Naive thymus-derived CD4-positive, alpha-beta T cell (primary cell): ENCODE measurements around the gene RASA4B. TPM values are rescaled to one million over a fixed set of nuclear protein-coding genes. Genes with fewer than 3 reads are reported as not detected.
"Not testable (repeated sequence)": the region's sequence is repeated elsewhere in the genome, so short reads cannot be mapped to it uniquely, and the experiment has no call there.

Source experiments
- ATAC-seq: fragments of 150-1000 bp; cut with Tn5 transposase; 2 replicates; pipeline ENCODE4 v1.10.0; 2021; ENCODE audit warnings: mild to moderate bottlenecking, moderate library complexity
- CTCF ChIA-PET: fragments of 350-600 bp; sonication (Branson Sonifier 250); formaldehyde crosslinking; loops from one replicate; lab custom pipeline; 2021; ENCODE audit warnings: antibody characterized with exemption; lab: Charles Lee
- POLR2A ChIA-PET: fragments of 350-600 bp; sonication (Branson Sonifier 250); formaldehyde crosslinking; loops from one replicate; lab custom pipeline; 2021; ENCODE audit warnings: antibody characterized with exemption, inconsistent platforms; lab: Charles Lee
- DNase-seq, 9 donors: peaks; one replicate each; pipeline versions ENCODE4 v3.0.0 to v3.0.0-alpha.2; 2020 to 2022; ENCODE audit warnings: mixed read lengths in 1 of 9
- H3K27ac ChIP-seq: one replicate; pipeline ENCODE4 v1.7.0; 2013; ENCODE audit warnings: mild to moderate bottlenecking, low read depth, low read length, moderate library complexity
- H3K27me3 ChIP-seq, 2 donors: one replicate each; pipeline ENCODE4 v1.7.0; 2013; ENCODE audit warnings: low read length in 2 of 2, mild to moderate bottlenecking in 2 of 2, moderate library complexity in 2 of 2; ENCODE audit not compliant: control insufficient read depth in 2 of 2, insufficient read depth in 2 of 2
- H3K36me3 ChIP-seq, 3 experiments: 1 replicate in 2 of 3; 2 replicates in 1 of 3; pipeline ENCODE4 v1.7.0; 2013; ENCODE audit warnings: low read length in 3 of 3, mild to moderate bottlenecking in 3 of 3, moderate library complexity in 1 of 3; ENCODE audit not compliant: insufficient read depth in 3 of 3, control insufficient read depth in 2 of 3
- H3K4me1 ChIP-seq, 2 donors: one replicate each; pipeline ENCODE4 v1.7.0; 2013; ENCODE audit warnings: low read length in 2 of 2, mild to moderate bottlenecking in 2 of 2, moderate library complexity in 1 of 2; ENCODE audit not compliant: control insufficient read depth in 2 of 2, insufficient read depth in 2 of 2
- H3K4me3 ChIP-seq: 2 replicates; pipeline ENCODE4 v1.7.0; 2013; ENCODE audit warnings: mild to moderate bottlenecking, low read length
- H3K9me3 ChIP-seq, 3 experiments: 1 replicate in 2 of 3; 2 replicates in 1 of 3; pipeline ENCODE4 v1.7.0; 2013; ENCODE audit warnings: low read length in 3 of 3; ENCODE audit not compliant: control insufficient read depth in 2 of 3
- H3K27ac Mint-ChIP-seq, 9 donors: one replicate each; pipeline ENCODE4 v1.8.0; 2020 to 2022; ENCODE audit warnings: mixed read lengths in 9 of 9, mild to moderate bottlenecking in 8 of 9, moderate library complexity in 5 of 9, inconsistent platforms in 2 of 9
- H3K27me3 Mint-ChIP-seq, 5 donors: one replicate each; pipeline ENCODE4 v1.8.0; 2021 to 2022; ENCODE audit warnings: mixed read lengths in 5 of 5, mild to moderate bottlenecking in 1 of 5
- H3K36me3 Mint-ChIP-seq, 5 donors: one replicate each; pipeline ENCODE4 v1.8.0; 2020 to 2022; ENCODE audit warnings: mixed read lengths in 5 of 5, mild to moderate bottlenecking in 3 of 5, inconsistent platforms in 1 of 5
- H3K4me1 Mint-ChIP-seq, 7 donors: one replicate each; pipeline ENCODE4 v1.8.0; 2020 to 2022; ENCODE audit warnings: mixed read lengths in 7 of 7, mild to moderate bottlenecking in 3 of 7, inconsistent platforms in 1 of 7
- H3K4me3 Mint-ChIP-seq, 10 donors: one replicate each; pipeline ENCODE4 v1.8.0; 2020 to 2022; ENCODE audit warnings: mild to moderate bottlenecking in 10 of 10, mixed read lengths in 10 of 10, moderate library complexity in 6 of 10, inconsistent platforms in 2 of 10
- H3K9me3 Mint-ChIP-seq, 11 donors: one replicate each; pipeline ENCODE4 v1.8.0; 2020 to 2022; ENCODE audit warnings: mixed read lengths in 11 of 11, mild to moderate bottlenecking in 4 of 11, inconsistent platforms in 1 of 11, moderate library complexity in 1 of 11
- intact Hi-C, 2 donors: fragments of 100-400 bp; cut with micrococcal nuclease; formaldehyde crosslinking; loops; one replicate each; pipeline ENCODE4 v1.15.1; 2023
- polyA plus RNA-seq, 2 donors: library from polyadenylated mRNA; unstranded; fragments of 300-500 nt; fragmentation: Illumina TruSeq; gene quantifications; one replicate each; pipeline ENCODE4 v1.2.3, GENCODE V29; 2021
- total RNA-seq, 6 experiments: library from RNA in 5 of 6; stranded (reverse) in 5 of 6; gene quantifications; 1 replicate in 5 of 6; 2 replicates in 1 of 6; pipeline ENCODE4 v1.2.3 and lab custom pipeline; 2021 to 2026

The RASA4B gene
- total and polyA plus RNA-seq, 7 experiments from 2014 or later, result 11.3 to 36.3 (median 22.2) TPM

GRCh38 chr7:102454932-102455331 is 62.6 kb downstream of the RASA4B start:
- H3K27ac ChIP-seq, H3K27me3 ChIP-seq, H3K4me3 Mint-ChIP-seq, H3K27me3 Mint-ChIP-seq, ATAC-seq, H3K9me3 ChIP-seq, H3K4me3 ChIP-seq, H3K9me3 Mint-ChIP-seq, H3K4me1 ChIP-seq, H3K27ac Mint-ChIP-seq, H3K4me1 Mint-ChIP-seq, DNase-seq, intact Hi-C loops, H3K36me3 Mint-ChIP-seq: not testable (repeated sequence)
- H3K36me3 ChIP-seq, result peaks cover 0 to 44% (median 0%) of the 10 kb centered on the region in 3 experiments
- ChIA-PET CTCF (interaction anchor here (0.6 kb wide), 1 partner anchor 11 kb away, joined by 4 read pairs; no protein-coding TSS in a partner anchor), POLR2A (interaction anchor here (0.6 to 1.4 kb wide), 4 partner anchors 9 to 68 kb away, joined by 3 to 5 read pairs (median 3); partner anchors contain the start of gene ALKBH4)

- Histone ChIP-seq H3K9me3 (no peaks in the 10 kb centered on the region), H3K4me1 (no peaks in the 10 kb centered on the region), H3K27me3 (no peaks in the 10 kb centered on the region), H3K27ac (no peak overlapping the region), H3K36me3 (peaks cover 0 to 42% (median 0%) of the 10 kb centered on the region in 3 experiments), H3K4me3 (no peak overlapping the region)
- POLR2A ChIA-PET, result interaction anchor here (0.6 to 0.8 kb wide), 3 partner anchors 11 to 37 kb away, joined by 3 read pairs; no protein-coding TSS in a partner anchor
- Mint-ChIP-seq H3K27me3 (no peaks in the 10 kb centered on the region), H3K4me3 (no peak overlapping the region), H3K36me3 (peaks cover 0 to 2% (median 0%) of the 10 kb centered on the region in 5 donors), H3K4me1 (peaks cover 0 to 5% (median 0%) of the 10 kb centered on the region in 7 donors), H3K27ac (no peak overlapping the region), H3K9me3 (no peaks in the 10 kb centered on the region)
- DNase-seq, result no peak
- CTCF ChIA-PET, result no interaction called here
- ATAC-seq, result no peak
- intact Hi-C loops, result no loop called here
Observed at GRCh38 chr7:102454468-102454867, 63.1 kb downstream of the RASA4B start.

- Histone ChIP-seq H3K27me3 (no peaks in the 10 kb centered on the region), H3K4me3 (no peak overlapping the region), H3K27ac (no peak overlapping the region), H3K9me3 (no peaks in the 10 kb centered on the region), H3K4me1 (no peaks in the 10 kb centered on the region), H3K36me3 (peaks cover 0 to 34% (median 0%) of the 10 kb centered on the region in 3 experiments)
- H3K27ac Mint-ChIP-seq, result peak overlapping the region in 1 of 9 donors; percentile 33
- intact Hi-C loops, result no loop called here
- H3K36me3 Mint-ChIP-seq, result peaks cover 0 to 2% (median 0%) of the 10 kb centered on the region in 5 donors
- DNase-seq (no peak), ATAC-seq (no peak)
- CTCF ChIA-PET, result interaction anchor here (5.3 kb wide), 1 partner anchor 43 kb away, joined by 26 read pairs; no protein-coding TSS in a partner anchor
- no peaks in the 10 kb centered on the region for H3K9me3 Mint-ChIP-seq
- H3K4me1 Mint-ChIP-seq, result peaks cover 0 to 5% (median 0%) of the 10 kb centered on the region in 7 donors
- no peaks in the 10 kb centered on the region for H3K27me3 Mint-ChIP-seq
- no peak overlapping the region for H3K4me3 Mint-ChIP-seq
- POLR2A ChIA-PET, result no interaction called here
Observed at GRCh38 chr7:102453319-102453718, 64.3 kb downstream of the RASA4B start.

GRCh38 chr7:102452451-102452850 is 65.1 kb downstream of the RASA4B start:
- Histone ChIP-seq H3K27me3 (no peaks in the 10 kb centered on the region), H3K4me3 (no peak overlapping the region), H3K9me3 (no peaks in the 10 kb centered on the region), H3K36me3 (peaks cover 0 to 34% (median 0%) of the 10 kb centered on the region in 3 experiments), H3K4me1 (no peaks in the 10 kb centered on the region), H3K27ac (no peak overlapping the region)
- POLR2A ChIA-PET, result interaction anchor here (0.8 kb wide), 1 partner anchor 18 kb away, joined by 3 read pairs; no protein-coding TSS in a partner anchor
- no peak overlapping the region for H3K4me3 Mint-ChIP-seq
- CTCF ChIA-PET, result interaction anchor here (0.6 to 5.3 kb wide), 5 partner anchors 37 to 71 kb away, joined by 3 to 26 read pairs (median 3); no protein-coding TSS in a partner anchor
- H3K27ac Mint-ChIP-seq, result no peak overlapping the region
- no peak for ATAC-seq
- peaks cover 0 to 5% (median 0%) of the 10 kb centered on the region in 7 donors for H3K4me1 Mint-ChIP-seq
- no peaks in the 10 kb centered on the region for H3K9me3 Mint-ChIP-seq
- no peaks in the 10 kb centered on the region for H3K27me3 Mint-ChIP-seq
- no peaks in the 10 kb centered on the region for H3K36me3 Mint-ChIP-seq
- intact Hi-C loops, result no loop called here
- DNase-seq, result no peak

GRCh38 chr7:102451371-102452054 is 66.1 kb downstream of the RASA4B start:
- Mint-ChIP-seq H3K27me3 (no peaks in the 10 kb centered on the region), H3K9me3 (no peaks in the 10 kb centered on the region), H3K4me1 (peaks cover 0 to 5% (median 0%) of the 10 kb centered on the region in 7 donors), H3K4me3 (no peak overlapping the region), H3K27ac (no peak overlapping the region), H3K36me3 (no peaks in the 10 kb centered on the region)
- intact Hi-C loops, result no loop called here
- ChIA-PET CTCF (interaction anchor here (0.6 to 5.3 kb wide), 4 partner anchors 36 to 42 kb away, joined by 3 to 32 read pairs (median 16); no protein-coding TSS in a partner anchor), POLR2A (interaction anchor here (0.8 to 2.0 kb wide), 3 partner anchors 17 to 54 kb away, joined by 3 to 10 read pairs (median 6); no protein-coding TSS in a partner anchor)
- Histone ChIP-seq H3K9me3 (no peaks in the 10 kb centered on the region), H3K27ac (no peak overlapping the region), H3K36me3 (peaks cover 0 to 34% (median 0%) of the 10 kb centered on the region in 3 experiments), H3K4me3 (no peak overlapping the region), H3K27me3 (no peaks in the 10 kb centered on the region), H3K4me1 (no peaks in the 10 kb centered on the region)
- no peak for DNase-seq
- no peak for ATAC-seq

GRCh38 chr7:102450242-102450641 is 67.3 kb downstream of the RASA4B start:
- H3K4me3 ChIP-seq, result no peak overlapping the region
- peaks cover 0 to 6% (median 0%) of the 10 kb centered on the region in 5 donors for H3K36me3 Mint-ChIP-seq
- no peaks in the 10 kb centered on the region for H3K27me3 Mint-ChIP-seq
- no peak overlapping the region for H3K27ac ChIP-seq
- ChIA-PET CTCF (interaction anchor here (0.6 to 5.3 kb wide), 15 partner anchors 13 to 1814 kb away, joined by 3 to 32 read pairs (median 4); partner anchors contain the start of gene PRKRIP1), POLR2A (interaction anchor here (0.5 to 2.0 kb wide), 9 partner anchors 11 to 47 kb away, joined by 3 to 10 read pairs (median 3); no protein-coding TSS in a partner anchor)
- intact Hi-C loops, result loop anchor here (1.0 kb wide), 3 partner anchors 38 to 171 kb away; no protein-coding TSS in a partner anchor
- DNase-seq, result peak in 7 of 9 donors; percentile 50 to 65 (median 57)
- no peak overlapping the region for H3K4me3 Mint-ChIP-seq
- H3K36me3 ChIP-seq, result peaks cover 0 to 26% (median 0%) of the 10 kb centered on the region in 3 experiments
- no peaks in the 10 kb centered on the region for H3K9me3 ChIP-seq
- peaks cover 0 to 5% (median 2%) of the 10 kb centered on the region in 7 donors for H3K4me1 Mint-ChIP-seq
- H3K27ac Mint-ChIP-seq, result peak overlapping the region in 5 of 9 donors; percentile 36 to 75 (median 62)
- H3K4me1 ChIP-seq, result no peaks in the 10 kb centered on the region
- peak; percentile 91 for ATAC-seq
- H3K9me3 Mint-ChIP-seq, result no peaks in the 10 kb centered on the region
- H3K27me3 ChIP-seq, result no peaks in the 10 kb centered on the region
